22Rv1 (cell line): ENCODE results near the gene PROSER2.

Experiments
- ZFX ChIP-seq: fragments of 450-650 bp; IDR thresholded peaks from 2 replicates; pipeline ENCODE4 v1.6.1; 2017; ENCODE audit warnings: antibody characterized with exemption, borderline replicate concordance
- TF ChIP-seq, protein P1 (sequence below): fragments of 450-650 bp; IDR thresholded peaks from 2 replicates; pipeline ENCODE4 v1.5.1; 2017; ENCODE audit warnings: mild to moderate bottlenecking

DNA sequence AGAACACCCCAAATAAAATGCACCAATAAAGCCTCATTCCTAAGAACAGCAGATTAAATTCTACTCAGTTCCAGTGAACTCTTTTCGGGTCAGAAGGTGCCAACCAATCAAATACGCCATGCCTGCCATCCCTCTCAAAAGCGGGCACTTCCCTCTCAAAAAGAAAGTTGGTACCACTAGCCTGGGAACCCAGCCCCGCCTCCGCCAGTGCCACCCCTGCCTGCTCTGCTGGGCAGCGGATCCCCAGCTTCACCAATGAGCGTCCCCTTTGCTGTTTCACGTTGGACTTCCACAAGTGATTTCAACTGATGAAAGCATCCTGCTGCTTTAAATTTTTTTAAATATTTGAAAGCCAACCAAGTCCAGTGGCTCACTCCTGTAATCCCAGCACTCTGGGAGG lies 33.2 kb upstream of the PROSER2 start:
- TF ChIP-seq, protein P1, sequence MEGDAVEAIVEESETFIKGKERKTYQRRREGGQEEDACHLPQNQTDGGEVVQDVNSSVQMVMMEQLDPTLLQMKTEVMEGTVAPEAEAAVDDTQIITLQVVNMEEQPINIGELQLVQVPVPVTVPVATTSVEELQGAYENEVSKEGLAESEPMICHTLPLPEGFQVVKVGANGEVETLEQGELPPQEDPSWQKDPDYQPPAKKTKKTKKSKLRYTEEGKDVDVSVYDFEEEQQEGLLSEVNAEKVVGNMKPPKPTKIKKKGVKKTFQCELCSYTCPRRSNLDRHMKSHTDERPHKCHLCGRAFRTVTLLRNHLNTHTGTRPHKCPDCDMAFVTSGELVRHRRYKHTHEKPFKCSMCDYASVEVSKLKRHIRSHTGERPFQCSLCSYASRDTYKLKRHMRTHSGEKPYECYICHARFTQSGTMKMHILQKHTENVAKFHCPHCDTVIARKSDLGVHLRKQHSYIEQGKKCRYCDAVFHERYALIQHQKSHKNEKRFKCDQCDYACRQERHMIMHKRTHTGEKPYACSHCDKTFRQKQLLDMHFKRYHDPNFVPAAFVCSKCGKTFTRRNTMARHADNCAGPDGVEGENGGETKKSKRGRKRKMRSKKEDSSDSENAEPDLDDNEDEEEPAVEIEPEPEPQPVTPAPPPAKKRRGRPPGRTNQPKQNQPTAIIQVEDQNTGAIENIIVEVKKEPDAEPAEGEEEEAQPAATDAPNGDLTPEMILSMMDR, result no peak
- TF ChIP-seq ZFX, result no peak
